Fibroblast of upper back skin (primary cell): ENCODE data around the gene ZNF644.

Experiments used
- DNase-seq: peaks from one replicate; pipeline ENCODE4 v3.0.0-alpha.2; 2013

ZNF644 gene

GRCh38 chr1:91020967-91021685, 709 bp downstream of the ZNF644 start:
- DNase-seq, result peak; percentile 87

- no peak for DNase-seq
Measured at GRCh38 chr1:91020486-91020885, 1.3 kb downstream of the ZNF644 start.

DNA sequence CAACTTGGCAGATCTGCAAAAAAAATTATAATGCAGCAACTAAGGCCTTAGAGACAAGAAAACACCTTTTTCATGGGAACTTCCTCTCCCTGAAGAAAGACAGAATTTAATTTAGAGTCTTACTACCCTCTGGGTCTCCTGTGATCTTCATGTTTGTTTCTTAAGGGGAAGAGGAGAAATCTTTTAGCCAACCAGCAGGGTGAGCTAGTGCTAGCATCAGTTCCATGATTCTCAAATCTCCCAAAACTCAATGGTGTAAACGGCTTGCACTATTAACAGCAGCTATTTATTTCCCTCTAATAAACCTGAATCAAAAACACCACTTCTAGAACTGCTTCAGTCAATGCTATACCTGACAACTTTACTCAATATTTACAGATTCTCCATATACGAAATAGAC, 3.8 kb downstream of the ZNF644 start:
- DNase-seq, result no peak

GRCh38 chr1:91015794-91016550, 5.9 kb downstream of the ZNF644 start:
- DNase-seq, result no peak

DNA sequence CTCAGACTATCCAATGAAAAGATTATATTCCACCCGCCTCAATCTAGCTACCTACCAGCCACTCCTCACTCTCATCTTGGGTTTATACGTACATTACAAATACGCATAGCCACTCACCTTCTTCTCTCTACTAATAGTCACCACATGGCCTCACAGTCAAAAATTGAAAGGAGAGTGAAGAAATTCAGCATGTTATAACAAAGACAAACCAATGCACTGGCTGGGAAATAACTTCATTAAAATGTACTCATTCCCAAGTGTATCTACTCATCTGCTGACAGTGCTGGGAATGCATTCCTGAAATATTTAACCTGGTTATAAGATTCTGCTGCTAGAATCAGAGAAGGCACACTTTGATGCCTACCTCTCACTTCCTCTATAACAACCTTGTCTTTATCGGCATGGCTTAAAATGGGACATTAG, 6.5 kb downstream of the ZNF644 start:
- peak; percentile 12 for DNase-seq

- DNase-seq, result no peak
Measured at GRCh38 chr1:91014475-91014874, 7.4 kb downstream of the ZNF644 start.

- no peak for DNase-seq
Measured at GRCh38 chr1:91013302-91013701, 8.5 kb downstream of the ZNF644 start.

GRCh38 chr1:91012196-91012595, 9.6 kb downstream of the ZNF644 start:
- DNase-seq, result no peak

GRCh38 chr1:91011726-91012125, 10.1 kb downstream of the ZNF644 start:
- peak; percentile 50 for DNase-seq

DNA sequence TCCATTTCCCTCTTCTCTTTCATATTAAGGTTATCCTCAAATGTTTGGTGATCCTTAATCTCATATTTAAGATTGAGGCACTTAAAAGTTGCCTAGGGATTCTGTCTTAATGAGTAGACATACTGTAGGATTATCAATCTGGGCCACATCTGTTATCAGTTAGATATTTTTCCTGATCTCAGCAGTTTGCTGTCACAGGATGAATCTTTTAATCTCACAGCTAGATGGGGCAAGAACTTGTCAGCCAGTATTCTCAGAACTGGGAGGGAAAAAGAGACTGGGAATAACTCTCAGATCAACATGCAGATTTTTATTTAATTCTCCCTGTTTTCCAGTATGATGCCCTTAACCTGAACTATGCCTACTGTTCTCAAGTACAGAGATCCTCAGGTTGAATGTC, 14.0 kb downstream of the ZNF644 start:
- DNase-seq, result no peak

DNA sequence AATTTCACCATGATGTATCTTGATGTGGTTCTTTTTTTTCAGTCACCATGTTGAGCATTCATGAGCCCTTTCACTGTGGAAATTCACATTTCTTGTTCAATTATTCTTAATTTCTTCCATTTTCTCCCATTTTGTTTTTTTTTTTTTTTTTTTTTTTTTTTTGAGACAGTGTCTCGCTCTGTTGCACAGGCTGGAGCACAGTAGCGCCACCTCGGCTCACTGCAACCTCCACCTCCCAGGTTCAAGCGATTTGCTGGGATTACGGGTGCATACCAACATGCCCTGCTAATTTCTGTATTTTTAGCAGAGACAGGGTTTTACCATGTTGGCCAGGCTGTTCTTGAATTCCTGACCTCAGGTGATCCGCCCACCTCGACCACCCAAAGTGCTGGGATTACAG, 14.7 kb downstream of the ZNF644 start:
- DNase-seq, result no peak

GRCh38 chr1:91006113-91006908, 15.5 kb downstream of the ZNF644 start:
- DNase-seq, result no peak

GRCh38 chr1:91005285-91005684, 16.6 kb downstream of the ZNF644 start:
- DNase-seq, result no peak

DNA sequence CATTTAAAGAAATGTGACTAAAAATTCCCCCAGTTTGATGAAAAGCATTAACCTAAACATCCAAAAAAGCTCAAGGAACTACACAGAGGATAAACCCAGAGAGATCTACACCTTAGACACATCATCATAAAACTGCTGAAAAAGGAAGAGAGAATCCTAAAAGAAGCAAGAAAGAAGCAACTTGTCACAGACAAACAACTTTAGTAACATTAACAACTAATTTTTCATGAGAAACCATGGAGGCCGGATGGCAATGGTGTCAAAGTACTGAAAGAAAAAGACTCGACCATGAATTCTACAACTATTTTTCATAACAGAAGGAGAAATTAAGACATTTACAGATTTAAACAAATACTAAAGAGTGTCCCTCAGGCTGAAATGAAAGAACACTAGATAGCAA, 17.7 kb downstream of the ZNF644 start:
- no peak for DNase-seq

DNA sequence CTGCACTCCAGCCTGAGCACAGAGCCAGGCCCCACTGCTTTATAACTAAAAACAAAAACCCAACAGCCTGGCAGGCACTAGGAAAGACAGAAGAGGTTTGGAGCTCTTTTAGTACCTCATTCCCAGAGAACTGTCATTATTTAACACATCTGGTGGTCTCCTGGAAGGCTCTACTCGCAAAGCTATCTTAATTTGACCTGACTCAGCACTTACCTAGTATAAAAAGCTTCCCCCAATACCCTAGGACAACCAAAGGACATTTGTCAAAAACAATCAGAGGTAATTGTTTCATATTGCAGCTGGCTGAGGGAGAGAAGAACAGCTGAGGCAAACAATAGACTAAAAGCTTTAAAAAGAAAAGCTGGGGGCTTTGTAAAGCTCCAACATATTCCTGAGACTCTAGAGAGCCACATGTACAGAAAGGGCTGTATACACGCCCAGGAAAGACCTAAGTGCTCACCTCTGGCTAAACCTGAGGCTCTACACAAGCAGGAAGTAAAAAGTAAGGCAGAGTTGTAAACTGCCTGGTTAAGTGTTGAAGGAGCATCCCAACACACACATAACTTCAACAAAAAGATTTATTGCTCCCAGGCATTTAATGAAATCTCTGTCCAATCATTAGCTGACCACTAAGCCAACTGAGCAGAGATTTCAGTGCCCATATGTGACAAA, 25.0 kb downstream of the ZNF644 start:
- DNase-seq, result no peak

DNA sequence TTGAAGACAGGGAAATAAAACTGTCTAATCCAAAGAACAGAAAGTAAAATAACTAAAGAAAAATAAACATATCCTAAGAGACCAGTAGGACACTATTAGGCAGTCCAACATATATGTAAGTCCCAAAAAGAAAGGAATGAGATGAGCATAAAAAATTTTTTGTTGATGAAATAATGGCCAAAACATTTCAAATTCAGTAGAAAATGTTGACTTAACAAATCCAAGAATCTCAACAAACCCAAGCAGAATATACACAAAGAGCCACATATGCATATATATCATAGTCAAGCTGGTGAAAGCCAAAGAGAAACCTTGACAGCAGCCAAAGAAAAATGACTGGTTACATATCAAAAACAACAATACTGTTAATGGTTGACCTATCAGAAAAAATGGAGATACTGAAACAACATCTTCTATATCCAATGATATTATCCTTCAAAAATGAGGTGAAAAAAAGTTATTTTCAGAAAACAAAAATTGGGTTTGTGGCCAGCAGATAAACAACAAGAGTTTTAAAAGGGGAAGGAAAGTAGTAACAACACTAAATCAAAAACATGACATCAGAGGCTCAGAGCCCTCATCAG, 26.4 kb downstream of the ZNF644 start:
- DNase-seq, result no peak

DNA sequence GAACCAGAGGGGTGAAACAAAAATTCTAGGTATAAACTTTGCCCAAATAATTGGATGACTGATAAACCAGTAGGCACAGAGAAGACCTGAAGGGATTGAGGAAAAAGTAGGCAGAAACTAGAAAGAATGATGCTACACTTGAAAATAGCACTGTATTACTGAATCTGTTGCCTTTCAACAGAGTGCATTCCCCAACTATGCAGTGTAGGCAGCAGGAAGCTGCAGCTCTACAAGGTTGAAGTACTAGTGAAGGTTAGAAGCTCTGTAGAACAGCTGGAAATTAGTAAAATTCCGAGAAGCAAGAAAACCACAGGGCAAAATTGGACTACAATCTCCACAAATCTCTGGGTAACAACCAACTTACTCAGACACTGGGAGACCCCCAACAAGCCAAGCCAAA, 27.4 kb downstream of the ZNF644 start:
- DNase-seq, result no peak

- DNase-seq, result no peak
Measured at GRCh38 chr1:90993245-90993644, 28.6 kb downstream of the ZNF644 start.

GRCh38 chr1:90990779-90991178, 31.1 kb downstream of the ZNF644 start:
- no peak for DNase-seq

GRCh38 chr1:90989990-90990389, 31.8 kb downstream of the ZNF644 start:
- no peak for DNase-seq

GRCh38 chr1:90989302-90989701, 32.5 kb downstream of the ZNF644 start:
- no peak for DNase-seq

GRCh38 chr1:90987841-90988240, 34.0 kb downstream of the ZNF644 start:
- no peak for DNase-seq

- no peak for DNase-seq
Measured at GRCh38 chr1:90986953-90987352, 34.9 kb downstream of the ZNF644 start.
